GM23338 (cell line): ENCODE data around the gene ODAD3. TPM values are rescaled to one million over a fixed set of nuclear protein-coding genes. Genes with fewer than 3 reads are reported as not detected.

Experiments used
- ATAC-seq: fragments of 200-7000 bp; cut with Tn5 transposase; 3 replicates; pipeline ENCODE4 v1.9.1; 2020
- DNase-seq: peaks from one replicate; pipeline ENCODE4 v3.0.0-alpha.2; 2015; ENCODE audit warnings: low spot score
- H2AFZ ChIP-seq: fragments of 200-600 bp; sonication (generic); 2 replicates; pipeline ENCODE4 v1.8.0; 2016; ENCODE audit warnings: antibody characterized with exemption, mild to moderate bottlenecking, moderate library complexity
- H3F3A ChIP-seq: fragments of 200-600 bp; sonication (generic); replicated peaks from 2 replicates; pipeline ENCODE4 v1.8.0; 2017; ENCODE audit warnings: antibody characterized with exemption, mixed run types, low read depth
- H3K27ac ChIP-seq: fragments of 200-600 bp; sonication (generic); 2 replicates; pipeline ENCODE4 v1.6.1; 2016; ENCODE audit warnings: low read depth
- H3K27me3 ChIP-seq: fragments of 200-600 bp; sonication (generic); 2 replicates; pipeline ENCODE4 v1.8.0; 2016; ENCODE audit warnings: mild to moderate bottlenecking, mixed run types, moderate library complexity; ENCODE audit not compliant: insufficient read depth
- H3K36me3 ChIP-seq: fragments of 200-600 bp; sonication (generic); 2 replicates; pipeline ENCODE4 v1.8.0; 2016; ENCODE audit warnings: mild to moderate bottlenecking; ENCODE audit not compliant: insufficient read depth
- H3K4me1 ChIP-seq: fragments of 200-600 bp; sonication (generic); 2 replicates; pipeline ENCODE4 v1.8.0; 2016; ENCODE audit warnings: mild to moderate bottlenecking, moderate library complexity; ENCODE audit not compliant: insufficient read depth
- H3K4me2 ChIP-seq: fragments of 200-600 bp; sonication (generic); 2 replicates; pipeline ENCODE4 v1.7.1; 2017; ENCODE audit warnings: mixed run types
- H3K4me3 ChIP-seq: fragments of 200-600 bp; sonication (generic); 2 replicates; pipeline ENCODE4 v1.6.1; 2016; ENCODE audit warnings: mixed run types
- H3K79me2 ChIP-seq: fragments of 200-600 bp; sonication (generic); replicated peaks from 2 replicates; pipeline ENCODE4 v1.8.0; 2017; ENCODE audit warnings: mild to moderate bottlenecking; ENCODE audit not compliant: insufficient read depth
- H3K9me2 ChIP-seq: fragments of 200-600 bp; sonication (generic); 2 replicates; pipeline ENCODE4 v1.8.0; 2017; ENCODE audit not compliant: insufficient read depth
- H4K20me1 ChIP-seq: fragments of 200-600 bp; sonication (generic); replicated peaks from 2 replicates; pipeline ENCODE4 v1.8.0; 2017; ENCODE audit warnings: mild to moderate bottlenecking; ENCODE audit not compliant: insufficient read depth
- H3K27ac Mint-ChIP-seq: 2 replicates; pipeline ENCODE4 v1.8.0; 2020; ENCODE audit warnings: inconsistent platforms, mild to moderate bottlenecking, moderate library complexity, mixed read lengths
- H3K27me3 Mint-ChIP-seq: 3 replicates; pipeline ENCODE4 v1.8.0; 2022; ENCODE audit warnings: low read depth, mild to moderate bottlenecking, moderate library complexity, mixed read lengths, inconsistent platforms; ENCODE audit not compliant: insufficient read depth, poor library complexity
- H3K36me3 Mint-ChIP-seq: 3 replicates; pipeline ENCODE4 v1.8.0; 2021; ENCODE audit warnings: low read depth, mild to moderate bottlenecking, inconsistent platforms, moderate library complexity, mixed read lengths
- H3K4me1 Mint-ChIP-seq: 3 replicates; pipeline ENCODE4 v1.8.0; 2020; ENCODE audit warnings: mild to moderate bottlenecking, inconsistent platforms, mixed read lengths
- H3K4me3 Mint-ChIP-seq: 3 replicates; pipeline ENCODE4 v1.8.0; 2021; ENCODE audit warnings: moderate library complexity, mild to moderate bottlenecking, inconsistent platforms, mixed read lengths
- H3K9me3 Mint-ChIP-seq: 3 replicates; pipeline ENCODE4 v1.8.0; 2020; ENCODE audit warnings: moderate library complexity, mild to moderate bottlenecking, inconsistent platforms, mixed read lengths
- CREB1 ChIP-seq: fragments of 250-450 bp; sonication (Bioruptor Pico); IDR thresholded peaks from 2 replicates; pipeline ENCODE4 v1.5.0; 2020; ENCODE audit warnings: low read depth, mild to moderate bottlenecking, moderate library complexity
- EZH2 ChIP-seq: fragments of 200-600 bp; sonication (generic); IDR thresholded peaks from one replicate; pipeline ENCODE4 v1.8.0; 2017; ENCODE audit warnings: antibody characterized with exemption, mild to moderate bottlenecking, low read depth; ENCODE audit not compliant: unreplicated experiment
- EZH2phosphoT487 ChIP-seq: fragments of 200-600 bp; sonication (generic); IDR thresholded peaks from one replicate; pipeline ENCODE4 v1.8.1; 2018; ENCODE audit warnings: antibody characterized with exemption; ENCODE audit not compliant: unreplicated experiment
- JUNB ChIP-seq: IDR thresholded peaks from one replicate; pipeline ENCODE4 v1.6.1; 2016; ENCODE audit warnings: antibody characterized with exemption; ENCODE audit not compliant: unreplicated experiment
- NANOG ChIP-seq: IDR thresholded peaks from 2 replicates; pipeline ENCODE4 v1.6.1; 2016; ENCODE audit warnings: antibody characterized with exemption, borderline replicate concordance
- POLR2AphosphoS5 ChIP-seq: IDR thresholded peaks from 2 replicates; pipeline ENCODE4 v1.6.1; 2016; ENCODE audit warnings: antibody characterized with exemption, low read depth
- STAT1 ChIP-seq: IDR thresholded peaks from one replicate; pipeline ENCODE4 v1.6.1; 2016; ENCODE audit warnings: antibody characterized with exemption; ENCODE audit not compliant: unreplicated experiment
- ZNF114 ChIP-seq: fragments of 250-450 bp; sonication (Bioruptor Pico); IDR thresholded peaks from 2 replicates; pipeline ENCODE4 v1.5.0; 2020; ENCODE audit warnings: mild to moderate bottlenecking, moderate library complexity
- ZNF331 ChIP-seq: fragments of 250-450 bp; sonication (Bioruptor Pico); IDR thresholded peaks from 2 replicates; pipeline ENCODE4 v1.5.0; 2020; ENCODE audit warnings: low read depth, mild to moderate bottlenecking, moderate library complexity
- polyA plus RNA-seq: library from polyadenylated mRNA; unstranded; fragments of >200 nt; fragmentation: Nextera tagmentation; extraction: Ambion mirVana; gene quantifications from 2 replicates; pipeline ENCODE4 v1.2.1, GENCODE V29; 2016
- total RNA-seq: library from RNA; depleted of rRNA; stranded (reverse); fragments of >200 nt; shearing (Covaris generic); gene quantifications from 2 replicates; pipeline ENCODE4 v1.2.3, GENCODE V29; 2014
- TF ChIP-seq, protein P1 (sequence below): IDR thresholded peaks from one replicate; pipeline ENCODE4 v1.6.1; 2018; ENCODE audit warnings: antibody characterized with exemption; ENCODE audit not compliant: unreplicated experiment
- TF ChIP-seq, protein P2 (sequence below), 2 experiments: fragments of 200-600 bp in 1 of 2; sonication (generic) in 1 of 2; conservative IDR thresholded peaks; 2 replicates each; pipeline versions ENCODE4 v1.5.1 to v1.6.1; 2016 to 2017; ENCODE audit warnings: antibody characterized with exemption in 2 of 2, low read depth in 2 of 2, mild to moderate bottlenecking in 2 of 2, moderate library complexity in 1 of 2
- TF ChIP-seq, protein P3 (sequence below): fragments of 250-450 bp; sonication (Bioruptor Pico); IDR thresholded peaks from 2 replicates; pipeline ENCODE4 v1.5.0; 2020; ENCODE audit warnings: mild to moderate bottlenecking, moderate library complexity
- TF ChIP-seq, protein P4 (sequence below): IDR thresholded peaks from 2 replicates; pipeline ENCODE4 v1.6.1; 2016; ENCODE audit warnings: antibody characterized with exemption

The ODAD3 gene
- total and polyA plus RNA-seq, 2 experiments from 2014 or later = 1.5 to 6.1 TPM

DNA sequence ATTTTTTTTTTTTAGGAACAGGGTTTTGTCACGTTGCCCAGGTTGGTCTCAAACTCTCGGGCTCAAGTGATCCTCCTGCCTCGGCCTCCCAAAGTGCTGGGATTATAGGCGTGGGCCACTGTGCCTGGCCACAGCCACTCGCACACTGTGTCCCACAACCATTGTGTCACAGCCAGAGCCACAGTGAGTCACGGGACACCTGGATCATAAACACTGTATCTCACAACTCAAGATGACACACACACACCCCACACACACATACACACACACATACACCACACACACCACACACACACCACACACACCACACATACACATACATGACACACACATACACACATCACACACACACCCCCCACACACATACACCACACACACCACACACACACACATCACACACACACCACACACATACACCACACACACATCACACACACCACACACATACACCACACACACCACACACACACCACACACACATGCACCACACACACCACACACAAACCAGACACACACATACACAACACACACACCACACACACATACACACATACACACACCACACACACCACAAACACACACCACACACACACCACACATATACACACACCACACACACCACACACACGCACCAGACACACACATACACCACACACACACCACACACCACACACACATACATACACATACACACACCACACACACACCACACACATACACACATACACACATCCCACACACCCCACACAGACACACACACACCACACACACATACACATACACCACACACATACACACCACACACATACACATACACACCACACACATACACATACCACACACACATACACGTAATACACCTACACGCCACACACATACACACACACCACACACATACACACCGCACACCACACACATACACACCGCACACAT, 29.7 kb upstream of the ODAD3 start:
- H3K4me1 Mint-ChIP-seq = peaks cover 9% of the 10 kb centered on the region; the same call in 2 of the 3 replicates
- H3K4me1 ChIP-seq = peaks cover 11% of the 10 kb centered on the region; the same call in 1 of the 2 replicates
- no peaks in the 10 kb centered on the region for H3K9me3 Mint-ChIP-seq
- H3K27ac Mint-ChIP-seq = no peak overlapping the region
- H3K79me2 ChIP-seq = no peaks in the 10 kb centered on the region
- 0 out of 2 replicates have a peak overlapping the region, but pooled peaks have one; percentile 68 for H3K4me2 ChIP-seq
- H2AFZ ChIP-seq = no peak overlapping the region
- H3F3A ChIP-seq = 0 out of 2 replicates have a peak, but pooled peaks cover 5% of the 10 kb centered on the region
- no peaks in the 10 kb centered on the region for H3K9me2 ChIP-seq
- no peak for ATAC-seq
- no peaks in the 10 kb centered on the region for H3K36me3 ChIP-seq
- H3K27ac ChIP-seq = no peak overlapping the region
- H3K36me3 Mint-ChIP-seq = no peaks in the 10 kb centered on the region
- no peak overlapping the region for H3K4me3 Mint-ChIP-seq
- H3K4me3 ChIP-seq = no peak overlapping the region
- DNase-seq = no peak
- no peaks in the 10 kb centered on the region for H3K27me3 ChIP-seq
- TF ChIP-seq JUNB (no peak), NANOG (no peak), EZH2 (no peak), ZNF114 (no peak), ZNF331 (CRISPR knock-in tag) (no peak), EZH2phosphoT487 (no peak), STAT1 (no peak), CREB1 (CRISPR knock-in tag) (no peak), POLR2AphosphoS5 (no peak)
- TF ChIP-seq, protein P1, sequence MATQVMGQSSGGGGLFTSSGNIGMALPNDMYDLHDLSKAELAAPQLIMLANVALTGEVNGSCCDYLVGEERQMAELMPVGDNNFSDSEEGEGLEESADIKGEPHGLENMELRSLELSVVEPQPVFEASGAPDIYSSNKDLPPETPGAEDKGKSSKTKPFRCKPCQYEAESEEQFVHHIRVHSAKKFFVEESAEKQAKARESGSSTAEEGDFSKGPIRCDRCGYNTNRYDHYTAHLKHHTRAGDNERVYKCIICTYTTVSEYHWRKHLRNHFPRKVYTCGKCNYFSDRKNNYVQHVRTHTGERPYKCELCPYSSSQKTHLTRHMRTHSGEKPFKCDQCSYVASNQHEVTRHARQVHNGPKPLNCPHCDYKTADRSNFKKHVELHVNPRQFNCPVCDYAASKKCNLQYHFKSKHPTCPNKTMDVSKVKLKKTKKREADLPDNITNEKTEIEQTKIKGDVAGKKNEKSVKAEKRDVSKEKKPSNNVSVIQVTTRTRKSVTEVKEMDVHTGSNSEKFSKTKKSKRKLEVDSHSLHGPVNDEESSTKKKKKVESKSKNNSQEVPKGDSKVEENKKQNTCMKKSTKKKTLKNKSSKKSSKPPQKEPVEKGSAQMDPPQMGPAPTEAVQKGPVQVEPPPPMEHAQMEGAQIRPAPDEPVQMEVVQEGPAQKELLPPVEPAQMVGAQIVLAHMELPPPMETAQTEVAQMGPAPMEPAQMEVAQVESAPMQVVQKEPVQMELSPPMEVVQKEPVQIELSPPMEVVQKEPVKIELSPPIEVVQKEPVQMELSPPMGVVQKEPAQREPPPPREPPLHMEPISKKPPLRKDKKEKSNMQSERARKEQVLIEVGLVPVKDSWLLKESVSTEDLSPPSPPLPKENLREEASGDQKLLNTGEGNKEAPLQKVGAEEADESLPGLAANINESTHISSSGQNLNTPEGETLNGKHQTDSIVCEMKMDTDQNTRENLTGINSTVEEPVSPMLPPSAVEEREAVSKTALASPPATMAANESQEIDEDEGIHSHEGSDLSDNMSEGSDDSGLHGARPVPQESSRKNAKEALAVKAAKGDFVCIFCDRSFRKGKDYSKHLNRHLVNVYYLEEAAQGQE = no peak
- TF ChIP-seq, protein P2, sequence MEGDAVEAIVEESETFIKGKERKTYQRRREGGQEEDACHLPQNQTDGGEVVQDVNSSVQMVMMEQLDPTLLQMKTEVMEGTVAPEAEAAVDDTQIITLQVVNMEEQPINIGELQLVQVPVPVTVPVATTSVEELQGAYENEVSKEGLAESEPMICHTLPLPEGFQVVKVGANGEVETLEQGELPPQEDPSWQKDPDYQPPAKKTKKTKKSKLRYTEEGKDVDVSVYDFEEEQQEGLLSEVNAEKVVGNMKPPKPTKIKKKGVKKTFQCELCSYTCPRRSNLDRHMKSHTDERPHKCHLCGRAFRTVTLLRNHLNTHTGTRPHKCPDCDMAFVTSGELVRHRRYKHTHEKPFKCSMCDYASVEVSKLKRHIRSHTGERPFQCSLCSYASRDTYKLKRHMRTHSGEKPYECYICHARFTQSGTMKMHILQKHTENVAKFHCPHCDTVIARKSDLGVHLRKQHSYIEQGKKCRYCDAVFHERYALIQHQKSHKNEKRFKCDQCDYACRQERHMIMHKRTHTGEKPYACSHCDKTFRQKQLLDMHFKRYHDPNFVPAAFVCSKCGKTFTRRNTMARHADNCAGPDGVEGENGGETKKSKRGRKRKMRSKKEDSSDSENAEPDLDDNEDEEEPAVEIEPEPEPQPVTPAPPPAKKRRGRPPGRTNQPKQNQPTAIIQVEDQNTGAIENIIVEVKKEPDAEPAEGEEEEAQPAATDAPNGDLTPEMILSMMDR (conservative IDR thresholded peaks at IDR 0.05; ENCODE audit: low read depth in 2 of 2) = no peak
- TF ChIP-seq, protein P3, sequence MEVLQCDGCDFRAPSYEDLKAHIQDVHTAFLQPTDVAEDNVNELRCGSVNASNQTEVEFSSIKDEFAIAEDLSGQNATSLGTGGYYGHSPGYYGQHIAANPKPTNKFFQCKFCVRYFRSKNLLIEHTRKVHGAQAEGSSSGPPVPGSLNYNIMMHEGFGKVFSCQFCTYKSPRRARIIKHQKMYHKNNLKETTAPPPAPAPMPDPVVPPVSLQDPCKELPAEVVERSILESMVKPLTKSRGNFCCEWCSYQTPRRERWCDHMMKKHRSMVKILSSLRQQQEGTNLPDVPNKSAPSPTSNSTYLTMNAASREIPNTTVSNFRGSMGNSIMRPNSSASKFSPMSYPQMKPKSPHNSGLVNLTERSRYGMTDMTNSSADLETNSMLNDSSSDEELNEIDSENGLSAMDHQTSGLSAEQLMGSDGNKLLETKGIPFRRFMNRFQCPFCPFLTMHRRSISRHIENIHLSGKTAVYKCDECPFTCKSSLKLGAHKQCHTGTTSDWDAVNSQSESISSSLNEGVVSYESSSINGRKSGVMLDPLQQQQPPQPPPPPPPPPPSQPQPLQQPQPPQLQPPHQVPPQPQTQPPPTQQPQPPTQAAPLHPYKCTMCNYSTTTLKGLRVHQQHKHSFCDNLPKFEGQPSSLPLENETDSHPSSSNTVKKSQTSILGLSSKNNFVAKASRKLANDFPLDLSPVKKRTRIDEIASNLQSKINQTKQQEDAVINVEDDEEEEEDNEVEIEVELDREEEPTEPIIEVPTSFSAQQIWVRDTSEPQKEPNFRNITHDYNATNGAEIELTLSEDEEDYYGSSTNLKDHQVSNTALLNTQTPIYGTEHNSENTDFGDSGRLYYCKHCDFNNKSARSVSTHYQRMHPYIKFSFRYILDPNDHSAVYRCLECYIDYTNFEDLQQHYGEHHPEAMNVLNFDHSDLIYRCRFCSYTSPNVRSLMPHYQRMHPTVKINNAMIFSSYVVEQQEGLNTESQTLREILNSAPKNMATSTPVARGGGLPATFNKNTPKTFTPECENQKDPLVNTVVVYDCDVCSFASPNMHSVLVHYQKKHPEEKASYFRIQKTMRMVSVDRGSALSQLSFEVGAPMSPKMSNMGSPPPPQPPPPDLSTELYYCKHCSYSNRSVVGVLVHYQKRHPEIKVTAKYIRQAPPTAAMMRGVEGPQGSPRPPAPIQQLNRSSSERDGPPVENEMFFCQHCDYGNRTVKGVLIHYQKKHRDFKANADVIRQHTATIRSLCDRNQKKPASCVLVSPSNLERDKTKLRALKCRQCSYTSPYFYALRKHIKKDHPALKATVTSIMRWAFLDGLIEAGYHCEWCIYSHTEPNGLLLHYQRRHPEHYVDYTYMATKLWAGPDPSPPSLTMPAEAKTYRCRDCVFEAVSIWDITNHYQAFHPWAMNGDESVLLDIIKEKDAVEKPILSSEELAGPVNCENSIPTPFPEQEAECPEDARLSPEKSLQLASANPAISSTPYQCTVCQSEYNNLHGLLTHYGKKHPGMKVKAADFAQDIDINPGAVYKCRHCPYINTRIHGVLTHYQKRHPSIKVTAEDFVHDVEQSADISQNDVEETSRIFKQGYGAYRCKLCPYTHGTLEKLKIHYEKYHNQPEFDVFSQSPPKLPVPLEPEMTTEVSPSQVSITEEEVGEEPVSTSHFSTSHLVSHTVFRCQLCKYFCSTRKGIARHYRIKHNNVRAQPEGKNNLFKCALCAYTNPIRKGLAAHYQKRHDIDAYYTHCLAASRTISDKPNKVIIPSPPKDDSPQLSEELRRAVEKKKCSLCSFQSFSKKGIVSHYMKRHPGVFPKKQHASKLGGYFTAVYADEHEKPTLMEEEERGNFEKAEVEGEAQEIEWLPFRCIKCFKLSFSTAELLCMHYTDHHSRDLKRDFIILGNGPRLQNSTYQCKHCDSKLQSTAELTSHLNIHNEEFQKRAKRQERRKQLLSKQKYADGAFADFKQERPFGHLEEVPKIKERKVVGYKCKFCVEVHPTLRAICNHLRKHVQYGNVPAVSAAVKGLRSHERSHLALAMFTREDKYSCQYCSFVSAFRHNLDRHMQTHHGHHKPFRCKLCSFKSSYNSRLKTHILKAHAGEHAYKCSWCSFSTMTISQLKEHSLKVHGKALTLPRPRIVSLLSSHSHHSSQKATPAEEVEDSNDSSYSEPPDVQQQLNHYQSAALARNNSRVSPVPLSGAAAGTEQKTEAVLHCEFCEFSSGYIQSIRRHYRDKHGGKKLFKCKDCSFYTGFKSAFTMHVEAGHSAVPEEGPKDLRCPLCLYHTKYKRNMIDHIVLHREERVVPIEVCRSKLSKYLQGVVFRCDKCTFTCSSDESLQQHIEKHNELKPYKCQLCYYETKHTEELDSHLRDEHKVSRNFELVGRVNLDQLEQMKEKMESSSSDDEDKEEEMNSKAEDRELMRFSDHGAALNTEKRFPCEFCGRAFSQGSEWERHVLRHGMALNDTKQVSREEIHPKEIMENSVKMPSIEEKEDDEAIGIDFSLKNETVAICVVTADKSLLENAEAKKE (CRISPR knock-in tag) = no peak
- TF ChIP-seq, protein P4, sequence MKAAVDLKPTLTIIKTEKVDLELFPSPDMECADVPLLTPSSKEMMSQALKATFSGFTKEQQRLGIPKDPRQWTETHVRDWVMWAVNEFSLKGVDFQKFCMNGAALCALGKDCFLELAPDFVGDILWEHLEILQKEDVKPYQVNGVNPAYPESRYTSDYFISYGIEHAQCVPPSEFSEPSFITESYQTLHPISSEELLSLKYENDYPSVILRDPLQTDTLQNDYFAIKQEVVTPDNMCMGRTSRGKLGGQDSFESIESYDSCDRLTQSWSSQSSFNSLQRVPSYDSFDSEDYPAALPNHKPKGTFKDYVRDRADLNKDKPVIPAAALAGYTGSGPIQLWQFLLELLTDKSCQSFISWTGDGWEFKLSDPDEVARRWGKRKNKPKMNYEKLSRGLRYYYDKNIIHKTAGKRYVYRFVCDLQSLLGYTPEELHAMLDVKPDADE = no peak
- no peaks in the 10 kb centered on the region for H4K20me1 ChIP-seq
- peaks cover 5% of the 10 kb centered on the region for H3K27me3 Mint-ChIP-seq
